Subcutaneous abdominal adipose tissue (tissue), 5 donors: ENCODE data around the gene FMNL2.

ENCODE experiments used
- H3K27ac ChIP-seq: one replicate; pipeline ENCODE4 v1.7.0; 2013; ENCODE audit warnings: low read depth, mild to moderate bottlenecking, inconsistent platforms, low read length, moderate library complexity
- H3K27me3 ChIP-seq, 5 donors: one replicate each; pipeline ENCODE4 v1.7.0; 2013; ENCODE audit warnings: low read length in 5 of 5, inconsistent platforms in 1 of 5; ENCODE audit not compliant: control insufficient read depth in 5 of 5, insufficient read depth in 4 of 5
- H3K36me3 ChIP-seq, 5 donors: one replicate each; pipeline ENCODE4 v1.7.0; 2013; ENCODE audit warnings: low read length in 5 of 5; ENCODE audit not compliant: control insufficient read depth in 5 of 5, insufficient read depth in 5 of 5
- H3K4me1 ChIP-seq, 5 donors: one replicate each; pipeline ENCODE4 v1.7.0; 2013; ENCODE audit warnings: low read length in 5 of 5, mild to moderate bottlenecking in 3 of 5, moderate library complexity in 1 of 5; ENCODE audit not compliant: control insufficient read depth in 5 of 5, insufficient read depth in 5 of 5
- H3K4me3 ChIP-seq, 5 donors: one replicate each; pipeline ENCODE4 v1.7.0; 2013; ENCODE audit warnings: low read length in 5 of 5, low read depth in 1 of 5
- H3K9ac ChIP-seq, 5 donors: one replicate each; pipeline ENCODE4 v1.7.0; 2013; ENCODE audit warnings: low read length in 5 of 5, mild to moderate bottlenecking in 4 of 5, moderate library complexity in 3 of 5
- H3K9me3 ChIP-seq, 5 donors: one replicate each; pipeline ENCODE4 v1.7.0; 2013; ENCODE audit warnings: low read length in 5 of 5; ENCODE audit not compliant: control insufficient read depth in 5 of 5
- donor health status: healthy.
- donor health status: healthy.
- donor health status: healthy.
- donor health status: healthy.
- donor health status: healthy.

FMNL2 gene

DNA sequence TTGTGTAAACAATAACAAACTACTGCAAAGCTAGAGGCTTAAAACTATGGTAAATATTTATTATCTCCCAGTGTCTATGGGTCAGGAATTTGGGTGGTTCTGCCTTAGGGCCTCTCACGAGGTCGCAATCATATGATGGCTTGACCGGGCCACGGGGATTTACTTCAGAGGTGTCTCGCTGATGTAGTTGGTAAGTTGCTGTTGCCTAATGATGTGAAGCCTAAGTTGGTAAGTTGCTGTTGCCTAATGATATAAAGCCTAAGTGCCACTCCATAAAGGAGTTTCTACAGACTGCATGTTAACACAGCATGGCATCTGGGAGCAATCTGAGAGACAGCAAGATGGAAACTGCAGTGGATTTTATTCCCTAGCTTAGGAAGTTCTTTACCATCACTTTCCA is 35.8 kb downstream of the FMNL2 start:
- H3K4me1 ChIP-seq, result peaks cover 0 to 4% (median 0%) of the 10 kb centered on the region in 5 donors
- no peak overlapping the region for H3K9ac ChIP-seq
- no peaks in the 10 kb centered on the region for H3K36me3 ChIP-seq
- H3K27me3 ChIP-seq, result no peaks in the 10 kb centered on the region
- H3K9me3 ChIP-seq, result no peaks in the 10 kb centered on the region
- H3K4me3 ChIP-seq, result no peak overlapping the region
- no peak overlapping the region for H3K27ac ChIP-seq

DNA sequence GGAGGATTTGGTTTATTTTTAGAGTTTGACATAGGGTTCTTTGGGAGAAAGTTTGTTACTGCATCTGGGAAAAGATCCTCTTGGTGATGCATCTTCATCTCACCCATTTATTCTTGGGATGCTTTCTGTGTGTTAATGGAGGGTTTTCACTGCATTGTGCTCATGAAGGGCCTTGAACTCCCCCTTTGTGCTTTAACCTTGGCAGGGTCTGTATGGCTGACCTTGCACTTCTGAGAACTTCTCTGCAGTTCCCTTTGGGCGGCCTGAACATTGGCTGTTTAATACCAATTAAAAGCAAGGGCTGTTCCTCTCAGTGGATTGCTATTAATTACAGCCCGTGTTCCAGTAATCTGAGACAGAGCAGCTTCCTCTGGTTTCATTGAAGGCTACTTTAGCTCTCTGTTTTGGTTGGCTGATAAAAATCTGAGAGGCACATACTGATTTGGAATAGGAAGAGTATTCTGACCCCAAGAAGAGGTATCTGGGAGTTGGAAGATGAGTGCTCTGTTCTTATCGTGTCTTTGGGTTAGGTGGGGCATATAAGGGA is 37.5 kb downstream of the FMNL2 start:
- Histone ChIP-seq H3K9ac (no peak overlapping the region), H3K4me3 (no peak overlapping the region), H3K27me3 (no peaks in the 10 kb centered on the region), H3K36me3 (no peaks in the 10 kb centered on the region), H3K27ac (no peak overlapping the region), H3K9me3 (no peaks in the 10 kb centered on the region), H3K4me1 (peaks cover 0 to 4% (median 0%) of the 10 kb centered on the region in 5 donors)

DNA sequence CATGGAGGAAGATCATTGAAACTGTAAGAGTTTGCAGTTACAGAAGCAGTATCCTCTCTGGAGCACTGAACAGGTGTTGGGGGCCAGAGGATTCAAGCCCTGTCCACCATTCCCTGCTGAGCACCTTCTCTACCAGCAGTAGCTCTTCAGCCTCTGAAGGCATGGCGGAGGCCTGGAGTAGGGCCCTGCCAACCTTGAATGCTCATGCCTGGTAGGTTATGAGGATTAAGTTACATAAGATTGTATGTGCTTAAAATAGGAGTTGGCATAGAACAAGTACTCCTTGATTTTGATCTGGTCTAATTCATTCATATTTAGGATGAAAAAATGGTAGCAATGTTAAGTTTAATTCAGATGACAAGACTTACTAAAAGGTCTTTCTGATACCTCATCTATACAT is 40.2 kb downstream of the FMNL2 start:
- H3K27me3 ChIP-seq, result no peaks in the 10 kb centered on the region
- H3K9me3 ChIP-seq, result no peaks in the 10 kb centered on the region
- H3K36me3 ChIP-seq, result no peaks in the 10 kb centered on the region
- no peak overlapping the region for H3K9ac ChIP-seq
- no peak overlapping the region for H3K27ac ChIP-seq
- H3K4me1 ChIP-seq, result peaks cover 0 to 4% (median 4%) of the 10 kb centered on the region in 5 donors
- H3K4me3 ChIP-seq, result no peak overlapping the region

DNA sequence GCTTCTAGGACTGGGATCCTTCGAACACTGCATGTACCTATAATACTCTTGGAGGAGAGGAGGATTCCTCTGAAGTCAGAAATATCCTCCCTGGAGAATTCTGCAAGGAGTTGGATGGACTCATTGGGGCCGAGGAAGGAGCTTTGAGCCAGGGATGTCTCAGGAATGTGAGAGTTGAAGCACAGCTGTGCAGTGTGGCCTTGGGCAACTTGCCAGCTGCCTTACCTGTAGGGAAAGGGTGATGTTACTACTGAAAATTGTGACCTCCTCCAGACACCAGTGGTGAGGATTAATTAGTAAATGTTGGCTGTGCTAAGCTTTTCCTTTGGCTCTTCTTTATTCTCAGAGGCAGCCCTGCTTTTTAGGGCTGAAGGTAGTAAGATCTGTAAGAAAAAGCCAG is 41.4 kb downstream of the FMNL2 start:
- H3K9ac ChIP-seq, result no peak overlapping the region
- no peaks in the 10 kb centered on the region for H3K27me3 ChIP-seq
- peaks cover 0 to 12% (median 8%) of the 10 kb centered on the region in 5 donors for H3K4me1 ChIP-seq
- H3K4me3 ChIP-seq, result no peak overlapping the region
- no peaks in the 10 kb centered on the region for H3K9me3 ChIP-seq
- H3K27ac ChIP-seq, result no peak overlapping the region
- no peaks in the 10 kb centered on the region for H3K36me3 ChIP-seq

DNA sequence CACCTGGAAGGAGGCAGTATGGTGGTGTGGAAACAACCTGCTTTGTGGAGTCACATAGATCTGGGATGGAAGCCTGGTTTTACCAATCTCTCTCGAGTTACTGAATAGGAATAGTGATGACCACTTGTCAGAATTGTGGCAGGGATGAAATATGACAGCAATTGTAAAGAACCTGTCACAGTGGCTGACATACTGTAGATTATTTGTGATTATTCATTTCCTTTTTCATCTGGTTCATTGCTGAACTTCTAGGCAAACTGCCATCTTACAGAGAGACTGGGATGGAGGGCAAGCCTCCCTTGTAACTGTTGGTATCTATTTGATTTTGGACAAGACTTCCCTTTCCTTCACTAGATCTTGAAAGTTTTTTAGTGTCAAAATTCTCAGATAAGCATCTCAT is 42.0 kb downstream of the FMNL2 start:
- H3K9ac ChIP-seq, result no peak overlapping the region
- no peaks in the 10 kb centered on the region for H3K9me3 ChIP-seq
- H3K27me3 ChIP-seq, result no peaks in the 10 kb centered on the region
- no peak overlapping the region for H3K27ac ChIP-seq
- H3K4me1 ChIP-seq, result peaks cover 0 to 17% (median 8%) of the 10 kb centered on the region in 5 donors
- no peaks in the 10 kb centered on the region for H3K36me3 ChIP-seq
- no peak overlapping the region for H3K4me3 ChIP-seq

DNA sequence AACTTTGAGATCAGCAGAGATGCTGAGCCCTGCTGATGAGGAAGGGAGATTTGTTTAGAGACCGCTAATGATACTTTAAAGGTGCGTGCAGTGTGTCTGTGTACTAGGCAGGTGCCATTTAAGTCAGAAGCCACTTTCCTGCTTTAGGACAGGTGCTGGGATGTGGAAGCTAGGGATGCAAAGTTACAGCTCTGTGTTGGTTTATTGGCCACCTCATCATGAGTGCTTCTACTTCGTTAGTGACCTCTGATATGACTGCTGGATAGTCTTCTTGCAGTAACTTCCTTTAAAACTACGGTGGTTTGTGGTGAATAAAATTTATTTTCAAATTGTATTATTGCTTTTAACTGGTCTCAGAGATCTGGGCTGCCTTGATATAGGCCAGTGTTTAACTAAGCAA is 44.1 kb downstream of the FMNL2 start:
- peaks cover 0 to 17% (median 5%) of the 10 kb centered on the region in 5 donors for H3K4me1 ChIP-seq
- H3K9ac ChIP-seq, result no peak overlapping the region
- H3K27ac ChIP-seq, result no peak overlapping the region
- H3K9me3 ChIP-seq, result no peaks in the 10 kb centered on the region
- no peaks in the 10 kb centered on the region for H3K36me3 ChIP-seq
- H3K4me3 ChIP-seq, result no peak overlapping the region
- no peaks in the 10 kb centered on the region for H3K27me3 ChIP-seq

DNA sequence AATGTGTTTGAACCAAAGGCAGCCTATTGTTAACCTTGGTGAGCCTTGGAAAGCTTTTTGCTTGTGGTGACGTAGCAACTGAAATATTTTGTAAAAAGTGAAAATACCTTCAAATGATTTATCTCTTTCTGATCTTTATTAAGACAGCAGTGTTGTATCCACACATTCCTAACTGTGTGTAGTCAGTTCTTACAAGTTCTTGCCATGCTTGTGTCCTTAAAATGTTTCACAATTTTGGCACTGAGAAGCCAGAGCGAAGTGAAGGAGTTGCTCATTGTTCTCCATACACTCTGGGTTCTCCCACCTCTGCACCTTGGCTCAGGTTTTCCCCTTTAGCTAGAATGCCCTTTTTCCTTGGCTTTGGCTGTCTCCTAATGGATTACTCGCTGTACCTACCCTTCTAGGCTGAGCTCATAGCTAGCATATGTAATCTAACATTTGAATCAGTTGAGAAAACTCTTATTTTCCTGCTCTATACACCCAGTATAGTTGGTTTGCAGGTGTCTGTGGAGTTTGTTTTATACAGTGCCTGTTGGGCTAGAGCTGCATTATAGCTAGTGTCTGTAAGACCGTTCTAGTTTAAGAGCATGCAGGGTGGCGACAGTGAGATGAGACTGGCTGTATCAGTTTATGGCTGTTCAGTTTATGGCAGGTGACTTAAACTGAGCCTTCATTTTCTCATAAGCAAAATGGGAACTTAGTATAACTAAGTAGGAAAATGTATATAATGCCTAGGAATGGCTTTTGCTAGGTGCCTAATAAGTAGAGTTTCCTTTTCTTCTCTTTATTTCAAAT is 45.5 kb downstream of the FMNL2 start:
- no peaks in the 10 kb centered on the region for H3K27me3 ChIP-seq
- no peak overlapping the region for H3K4me3 ChIP-seq
- no peaks in the 10 kb centered on the region for H3K9me3 ChIP-seq
- no peak overlapping the region for H3K9ac ChIP-seq
- peaks cover 0 to 17% (median 5%) of the 10 kb centered on the region in 5 donors for H3K4me1 ChIP-seq
- H3K36me3 ChIP-seq, result no peaks in the 10 kb centered on the region
- H3K27ac ChIP-seq, result no peak overlapping the region

DNA sequence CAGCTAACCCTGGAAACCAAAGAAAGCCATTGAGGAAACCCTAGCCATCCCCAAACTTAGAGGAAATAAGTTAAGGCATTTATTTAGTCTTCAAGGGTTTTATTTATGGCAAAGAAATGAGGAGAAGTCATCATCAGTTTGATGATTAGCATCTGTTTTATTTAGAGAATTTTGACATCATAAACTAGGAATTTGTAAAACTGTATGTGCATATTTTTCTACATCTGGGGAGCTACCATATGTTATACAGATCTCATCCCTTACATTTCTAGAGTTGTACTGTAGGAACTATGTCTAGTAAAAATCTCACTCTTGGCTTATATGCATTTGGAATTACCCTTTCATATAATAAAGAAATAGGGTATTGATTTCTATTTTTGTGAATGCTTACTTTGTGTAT is 48.7 kb downstream of the FMNL2 start:
- H3K36me3 ChIP-seq, result no peaks in the 10 kb centered on the region
- H3K9me3 ChIP-seq, result no peaks in the 10 kb centered on the region
- no peak overlapping the region for H3K27ac ChIP-seq
- H3K4me1 ChIP-seq, result peaks cover 0 to 13% (median 5%) of the 10 kb centered on the region in 5 donors
- no peak overlapping the region for H3K9ac ChIP-seq
- no peaks in the 10 kb centered on the region for H3K27me3 ChIP-seq
- no peak overlapping the region for H3K4me3 ChIP-seq

DNA sequence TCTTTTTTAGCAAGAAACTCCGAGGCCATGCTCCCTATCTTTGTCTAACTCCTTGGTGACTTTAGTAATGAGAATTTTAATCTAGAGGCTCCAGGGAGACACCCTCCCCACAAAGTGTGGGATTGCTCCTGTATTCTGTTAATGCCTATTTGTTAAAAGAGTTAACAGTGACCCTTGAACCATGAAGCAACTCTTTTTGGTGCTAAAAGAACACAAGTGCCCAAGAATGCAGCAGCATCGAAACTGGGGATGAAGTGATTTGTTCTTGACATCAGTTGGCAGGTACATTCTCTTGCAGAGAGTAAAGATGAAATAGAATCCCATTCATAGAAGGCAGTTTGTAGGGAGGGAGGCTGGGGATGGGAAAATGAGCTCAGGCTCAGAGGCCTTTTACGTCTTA is 50.0 kb downstream of the FMNL2 start:
- H3K27me3 ChIP-seq, result no peaks in the 10 kb centered on the region
- H3K4me3 ChIP-seq, result no peak overlapping the region
- H3K27ac ChIP-seq, result no peak overlapping the region
- H3K9ac ChIP-seq, result no peak overlapping the region
- H3K9me3 ChIP-seq, result no peaks in the 10 kb centered on the region
- H3K4me1 ChIP-seq, result peaks cover 0 to 13% (median 5%) of the 10 kb centered on the region in 5 donors
- peaks cover 0 to 1% (median 0%) of the 10 kb centered on the region in 5 donors for H3K36me3 ChIP-seq

DNA sequence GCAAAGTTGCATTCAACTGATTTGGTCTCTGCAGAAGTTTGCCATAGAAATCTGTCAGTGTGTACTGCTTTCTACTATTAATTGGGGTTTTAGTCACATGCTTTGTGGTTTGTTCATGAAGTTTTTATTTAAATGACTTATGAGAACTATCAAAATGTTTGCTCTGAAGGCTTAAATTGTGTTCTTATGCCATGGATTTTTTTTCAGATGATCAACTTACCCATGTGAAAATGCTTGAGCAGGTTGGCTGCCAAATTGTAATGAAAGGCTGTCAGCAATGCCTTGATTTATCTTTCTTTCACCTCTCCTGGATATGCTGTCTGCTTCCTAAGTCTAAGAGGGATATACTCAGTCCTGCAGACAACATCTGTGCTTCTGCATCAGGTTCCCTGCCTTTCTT is 50.7 kb downstream of the FMNL2 start:
- peaks cover 0 to 2% (median 0%) of the 10 kb centered on the region in 5 donors for H3K36me3 ChIP-seq
- H3K4me1 ChIP-seq, result peaks cover 0 to 9% (median 2%) of the 10 kb centered on the region in 5 donors
- H3K27ac ChIP-seq, result no peak overlapping the region
- H3K9ac ChIP-seq, result no peak overlapping the region
- no peaks in the 10 kb centered on the region for H3K27me3 ChIP-seq
- H3K9me3 ChIP-seq, result no peaks in the 10 kb centered on the region
- H3K4me3 ChIP-seq, result no peak overlapping the region
